CD4-positive, alpha-beta memory T cell (primary cell): ENCODE measurements around the gene MRPL40. TPM values are rescaled to one million over a fixed set of nuclear protein-coding genes. Genes with fewer than 3 reads are reported as not detected.

ENCODE experiments used
- CTCF ChIA-PET: fragments of 350-600 bp; sonication (Branson Sonifier 250); formaldehyde crosslinking; loops from one replicate; lab custom pipeline; 2021; ENCODE audit warnings: inconsistent platforms; ENCODE audit not compliant: partially characterized antibody; lab: Charles Lee
- POLR2A ChIA-PET: fragments of 350-600 bp; sonication (Branson Sonifier 250); formaldehyde crosslinking; loops from one replicate; lab custom pipeline; 2021; ENCODE audit not compliant: partially characterized antibody; lab: Charles Lee
- DNase-seq, 5 donors: peaks; one replicate each; pipeline versions ENCODE4 v3.0.0 to v3.0.0-alpha.2; 2020 to 2022; ENCODE audit warnings: mixed read lengths in 1 of 5
- H3K27ac ChIP-seq: one replicate; pipeline ENCODE4 v1.7.0; 2013; ENCODE audit warnings: low read depth, low read length
- H3K27me3 ChIP-seq: 2 replicates; pipeline ENCODE4 v1.7.0; 2013; ENCODE audit warnings: mild to moderate bottlenecking, low read length, moderate library complexity; ENCODE audit not compliant: insufficient read depth
- H3K36me3 ChIP-seq: 2 replicates; pipeline ENCODE4 v1.7.0; 2013; ENCODE audit warnings: mild to moderate bottlenecking, low read length, moderate library complexity; ENCODE audit not compliant: insufficient read depth
- H3K4me1 ChIP-seq: 2 replicates; pipeline ENCODE4 v1.7.0; 2013; ENCODE audit warnings: mild to moderate bottlenecking, low read length, moderate library complexity; ENCODE audit not compliant: insufficient read depth
- H3K4me3 ChIP-seq, 2 donors: one replicate each; pipeline ENCODE4 v1.7.0; 2013; ENCODE audit warnings: low read length in 2 of 2, mild to moderate bottlenecking in 1 of 2
- H3K9me3 ChIP-seq, 2 donors: one replicate each; pipeline ENCODE4 v1.7.0; 2013; ENCODE audit warnings: low read length in 2 of 2, control low read depth in 1 of 2; ENCODE audit not compliant: control insufficient read depth in 1 of 2
- H3K27ac Mint-ChIP-seq, 7 donors: one replicate each; pipeline ENCODE4 v1.8.0; 2020 to 2021; ENCODE audit warnings: mixed read lengths in 7 of 7, mild to moderate bottlenecking in 6 of 7, inconsistent platforms in 3 of 7, moderate library complexity in 3 of 7
- H3K27me3 Mint-ChIP-seq, 2 donors: one replicate each; pipeline ENCODE4 v1.8.0; 2020 to 2021; ENCODE audit warnings: mixed read lengths in 2 of 2
- H3K36me3 Mint-ChIP-seq, 2 donors: one replicate each; pipeline ENCODE4 v1.8.0; 2020 to 2021; ENCODE audit warnings: mixed read lengths in 2 of 2, inconsistent platforms in 1 of 2, mild to moderate bottlenecking in 1 of 2
- H3K4me1 Mint-ChIP-seq, 4 donors: one replicate each; pipeline ENCODE4 v1.8.0; 2020 to 2021; ENCODE audit warnings: mixed read lengths in 4 of 4, mild to moderate bottlenecking in 1 of 4
- H3K4me3 Mint-ChIP-seq, 8 donors: one replicate each; pipeline ENCODE4 v1.8.0; 2020 to 2021; ENCODE audit warnings: mixed read lengths in 8 of 8, mild to moderate bottlenecking in 7 of 8, moderate library complexity in 6 of 8, inconsistent platforms in 3 of 8
- H3K9me3 Mint-ChIP-seq, 8 donors: one replicate each; pipeline ENCODE4 v1.8.0; 2020 to 2021; ENCODE audit warnings: mixed read lengths in 8 of 8, mild to moderate bottlenecking in 5 of 8, inconsistent platforms in 3 of 8, moderate library complexity in 1 of 8
- intact Hi-C: fragments of 100-400 bp; cut with micrococcal nuclease; formaldehyde crosslinking; loops from one replicate; pipeline ENCODE4 v1.15.1; 2023
- polyA plus RNA-seq, 2 donors: library from polyadenylated mRNA; unstranded; fragments of 300-500 nt; fragmentation: Illumina TruSeq; gene quantifications; one replicate each; pipeline ENCODE4 v1.2.3, GENCODE V29; 2021
- total RNA-seq, 2 experiments: library from RNA; stranded (reverse); gene quantifications; one replicate each; pipeline ENCODE4 v1.2.3, GENCODE V29; 2021

MRPL40 gene
- total and polyA plus RNA-seq, 4 experiments from 2014 or later: 16.2 to 79.3 (median 36.4) TPM

DNA sequence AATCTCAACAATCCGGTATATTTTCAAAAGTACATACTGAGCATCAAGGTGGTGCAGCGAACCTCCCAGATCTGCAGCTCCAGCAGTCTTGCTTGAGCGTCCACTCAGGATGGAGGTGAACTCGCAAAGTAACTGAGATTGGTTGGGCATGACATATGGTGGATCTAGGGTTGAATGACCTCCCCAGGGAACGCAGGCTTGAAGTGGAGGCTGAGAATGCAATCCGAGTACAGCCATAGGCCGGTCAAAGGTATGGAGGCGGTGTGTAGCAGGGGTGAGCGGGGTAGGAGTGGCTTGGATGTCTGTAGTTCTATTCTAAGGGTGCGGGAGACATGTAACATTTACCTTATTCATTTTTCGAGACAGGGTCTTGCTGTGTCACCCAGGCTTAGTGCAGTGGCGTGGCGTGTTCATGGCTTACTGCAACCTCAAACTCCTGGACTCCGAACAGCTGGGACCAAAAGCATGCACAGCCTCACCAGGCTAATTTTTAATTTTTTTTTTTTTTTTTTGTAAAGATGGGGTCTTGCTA is 15.8 kb downstream of the MRPL40 start:
- peak overlapping the region; percentile 91 to 98 (median 95) for H3K4me3 Mint-ChIP-seq
- peaks cover 29 to 55% (median 42%) of the 10 kb centered on the region in 4 donors for H3K4me1 Mint-ChIP-seq
- peaks cover 7 to 53% of the 10 kb centered on the region in 2 donors for H3K36me3 Mint-ChIP-seq
- Histone ChIP-seq H3K4me3 (peak overlapping the region; percentile 63 to 65), H3K9me3 (no peaks in the 10 kb centered on the region), H3K4me1 (peaks cover 37% of the 10 kb centered on the region), H3K36me3 (peaks cover 24% of the 10 kb centered on the region), H3K27ac (peak overlapping the region; percentile 91), H3K27me3 (no peaks in the 10 kb centered on the region)
- ChIA-PET CTCF (interaction anchor here (0.7 kb wide), 1 partner anchor 182 kb away, joined by 3 read pairs; no protein-coding TSS in a partner anchor), POLR2A (interaction anchor here (1.1 to 6.4 kb wide), 10 partner anchors 9 to 156 kb away, joined by 3 to 112 read pairs (median 6); partner anchors contain the start of genes CDC45, CLTCL1, HIRA and MRPL40)
- DNase-seq: peak in 1 of 5 donors; percentile 47
- intact Hi-C loops: no loop called here
- H3K27ac Mint-ChIP-seq: peak overlapping the region; percentile 79 to 99 (median 99)
- no peaks in the 10 kb centered on the region for H3K27me3 Mint-ChIP-seq
- H3K9me3 Mint-ChIP-seq: no peaks in the 10 kb centered on the region

- H3K36me3 Mint-ChIP-seq: peaks cover 5 to 55% of the 10 kb centered on the region in 2 donors
- no peaks in the 10 kb centered on the region for H3K27me3 Mint-ChIP-seq
- no peaks in the 10 kb centered on the region for H3K27me3 ChIP-seq
- no peaks in the 10 kb centered on the region for H3K9me3 ChIP-seq
- POLR2A ChIA-PET: interaction anchor here (2.1 to 6.4 kb wide), 3 partner anchors 16 to 29 kb away, joined by 6 to 112 read pairs (median 33); partner anchors contain the start of genes CDC45, HIRA, MRPL40 and UFD1
- H3K4me3 ChIP-seq: no peak overlapping the region
- peaks cover 25 to 49% (median 38%) of the 10 kb centered on the region in 4 donors for H3K4me1 Mint-ChIP-seq
- peak overlapping the region; percentile 38 to 98 (median 92) for H3K4me3 Mint-ChIP-seq
- intact Hi-C loops: no loop called here
- no peak for DNase-seq
- no peak overlapping the region for H3K27ac ChIP-seq
- peak overlapping the region in 6 of 7 donors; percentile 56 to 99 (median 76) for H3K27ac Mint-ChIP-seq
- H3K36me3 ChIP-seq: peaks cover 29% of the 10 kb centered on the region
- H3K9me3 Mint-ChIP-seq: no peaks in the 10 kb centered on the region
- peaks cover 37% of the 10 kb centered on the region for H3K4me1 ChIP-seq
- CTCF ChIA-PET: no interaction called here
Measured at GRCh38 chr22:19448739-19449421, 16.5 kb downstream of the MRPL40 start.

- no peak for DNase-seq
- Histone ChIP-seq H3K36me3 (peaks cover 29% of the 10 kb centered on the region), H3K4me3 (no peak overlapping the region), H3K9me3 (no peaks in the 10 kb centered on the region), H3K4me1 (peaks cover 34% of the 10 kb centered on the region), H3K27ac (no peak overlapping the region), H3K27me3 (no peaks in the 10 kb centered on the region)
- Mint-ChIP-seq H3K4me1 (peaks cover 23 to 46% (median 34%) of the 10 kb centered on the region in 4 donors), H3K36me3 (peaks cover 10 to 57% of the 10 kb centered on the region in 2 donors), H3K27me3 (no peaks in the 10 kb centered on the region), H3K9me3 (no peaks in the 10 kb centered on the region), H3K4me3 (peak overlapping the region in 2 of 8 donors; percentile 38), H3K27ac (peak overlapping the region in 6 of 7 donors; percentile 22 to 79 (median 42))
- ChIA-PET CTCF (no interaction called here), POLR2A (no interaction called here)
- intact Hi-C loops: no loop called here
Measured at GRCh38 chr22:19449422-19449767, 17.1 kb downstream of the MRPL40 start.

- CTCF ChIA-PET: no interaction called here
- Mint-ChIP-seq H3K4me3 (no peak overlapping the region), H3K27ac (peak overlapping the region in 3 of 7 donors; percentile 56 to 85 (median 71)), H3K27me3 (no peaks in the 10 kb centered on the region), H3K9me3 (no peaks in the 10 kb centered on the region), H3K4me1 (peaks cover 15 to 34% (median 25%) of the 10 kb centered on the region in 4 donors), H3K36me3 (peaks cover 13 to 57% of the 10 kb centered on the region in 2 donors)
- Histone ChIP-seq H3K4me1 (peaks cover 22% of the 10 kb centered on the region), H3K27me3 (no peaks in the 10 kb centered on the region), H3K27ac (no peak overlapping the region), H3K9me3 (no peaks in the 10 kb centered on the region), H3K36me3 (peaks cover 37% of the 10 kb centered on the region), H3K4me3 (no peak overlapping the region)
- POLR2A ChIA-PET: interaction anchor here (3.5 kb wide), 1 partner anchor 19 kb away, joined by 16 read pairs; the partner anchor contains the start of genes HIRA and MRPL40
- intact Hi-C loops: no loop called here
- DNase-seq: no peak
Measured at GRCh38 chr22:19450363-19451175, 18.2 kb downstream of the MRPL40 start.

- Histone ChIP-seq H3K27me3 (no peaks in the 10 kb centered on the region), H3K36me3 (peaks cover 47% of the 10 kb centered on the region), H3K9me3 (no peaks in the 10 kb centered on the region), H3K4me1 (peaks cover 13% of the 10 kb centered on the region), H3K4me3 (no peak overlapping the region), H3K27ac (no peak overlapping the region)
- Mint-ChIP-seq H3K27me3 (no peaks in the 10 kb centered on the region), H3K4me3 (no peak overlapping the region), H3K4me1 (peaks cover 10 to 26% (median 19%) of the 10 kb centered on the region in 4 donors), H3K9me3 (no peaks in the 10 kb centered on the region), H3K36me3 (peaks cover 13 to 59% of the 10 kb centered on the region in 2 donors), H3K27ac (peak overlapping the region in 3 of 7 donors; percentile 36 to 71 (median 61))
- no peak for DNase-seq
- ChIA-PET CTCF (no interaction called here), POLR2A (interaction anchor here (3.5 kb wide), 1 partner anchor 20 kb away, joined by 16 read pairs; the partner anchor contains the start of genes HIRA and MRPL40)
- intact Hi-C loops: no loop called here
Measured at GRCh38 chr22:19451570-19451969, 19.2 kb downstream of the MRPL40 start.

DNA sequence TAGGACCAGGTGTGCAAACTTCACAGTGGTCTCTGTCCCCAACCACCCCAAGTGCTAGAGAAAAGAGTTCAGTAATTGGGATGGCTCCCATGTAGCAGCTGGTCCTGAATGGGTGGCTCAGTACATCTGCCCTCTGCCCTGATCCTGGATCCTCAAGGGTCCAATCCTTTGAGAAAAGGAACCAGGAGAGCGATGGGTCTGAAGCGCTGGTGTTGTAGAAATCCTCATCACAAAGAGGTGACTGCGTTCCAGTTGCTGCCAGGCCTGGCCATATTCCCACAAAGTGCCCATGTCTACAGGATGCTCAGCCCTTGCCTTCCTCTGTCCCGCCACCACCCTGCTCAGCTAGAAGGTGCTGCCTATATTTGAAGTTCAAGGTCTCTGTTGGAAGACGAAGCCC is 21.4 kb downstream of the MRPL40 start:
- POLR2A ChIA-PET: interaction anchor here (3.5 kb wide), 1 partner anchor 22 kb away, joined by 16 read pairs; the partner anchor contains the start of genes HIRA and MRPL40
- H3K9me3 Mint-ChIP-seq: no peaks in the 10 kb centered on the region
- CTCF ChIA-PET: interaction anchor here (1.2 to 1.3 kb wide), 2 partner anchors 13 to 176 kb away, joined by 3 to 4 read pairs; no protein-coding TSS in a partner anchor
- peaks cover 0 to 10% (median 4%) of the 10 kb centered on the region in 4 donors for H3K4me1 Mint-ChIP-seq
- intact Hi-C loops: no loop called here
- no peak overlapping the region for H3K4me3 Mint-ChIP-seq
- no peaks in the 10 kb centered on the region for H3K27me3 Mint-ChIP-seq
- H3K4me3 ChIP-seq: no peak overlapping the region
- H3K9me3 ChIP-seq: no peaks in the 10 kb centered on the region
- H3K4me1 ChIP-seq: peaks cover 2% of the 10 kb centered on the region
- peaks cover 24 to 70% of the 10 kb centered on the region in 2 donors for H3K36me3 Mint-ChIP-seq
- no peak for DNase-seq
- peak overlapping the region in 2 of 7 donors; percentile 14 to 70 for H3K27ac Mint-ChIP-seq
- H3K36me3 ChIP-seq: peaks cover 60% of the 10 kb centered on the region
- no peak overlapping the region for H3K27ac ChIP-seq
- H3K27me3 ChIP-seq: no peaks in the 10 kb centered on the region
